Measurements from ENCODE around the gene AKAP5. TPM values are rescaled to one million over a fixed set of nuclear protein-coding genes. Genes with fewer than 3 reads are reported as not detected.

Gene AKAP5
- total and polyA plus RNA-seq, 2 experiments from 2014 or later = 1.0 to 3.4 TPM

- Histone ChIP-seq H3K36me3 (ENCODE audit: insufficient read depth) (peaks cover 3% of the 10 kb centered on the region; the same call in 1 of the 2 replicates), H2AFZ (peak overlapping the region; percentile 81; the same call in 1 of the 2 replicates), H3K9me2 (ENCODE audit: insufficient read depth) (no peaks in the 10 kb centered on the region), H3K27me3 (ENCODE audit: insufficient read depth) (peaks cover 11% of the 10 kb centered on the region; the same call in 1 of the 2 replicates), H3K79me2 (replicated peaks; ENCODE audit: insufficient read depth) (no peaks in the 10 kb centered on the region), H3F3A (replicated peaks; ENCODE audit: low read depth) (peaks cover 21% of the 10 kb centered on the region; the same call in 1 of the 2 replicates), H3K4me3 (peak overlapping the region; percentile 90), H3K4me1 (ENCODE audit: insufficient read depth) (0 out of 2 replicates have a peak, but pooled peaks cover 4% of the 10 kb centered on the region), H3K27ac (ENCODE audit: low read depth) (no peak overlapping the region; the same call in 1 of the 2 replicates), H4K20me1 (replicated peaks; ENCODE audit: insufficient read depth) (no peaks in the 10 kb centered on the region), H3K4me2 (peak overlapping the region; percentile 92)
- H3K4me1 Mint-ChIP-seq = peaks cover 11% of the 10 kb centered on the region; the same call in 2 of the 3 replicates
- H3K27ac Mint-ChIP-seq = no peak overlapping the region
- no peaks in the 10 kb centered on the region for H3K9me3 Mint-ChIP-seq
- TF ChIP-seq POLR2AphosphoS5 (IDR thresholded peaks at IDR 0.05; ENCODE audit: low read depth) = peak; percentile 29; the same call in 1 of the 2 replicates
- no peak for TF ChIP-seq ZNF331 (CRISPR knock-in tag; IDR thresholded peaks at IDR 0.05; ENCODE audit: low read depth)
- H3K27me3 Mint-ChIP-seq (ENCODE audit: insufficient read depth, low read depth, poor library complexity) = peaks cover 5% of the 10 kb centered on the region
- H3K36me3 Mint-ChIP-seq (ENCODE audit: low read depth) = peaks cover 15% of the 10 kb centered on the region
- ATAC-seq (peak; percentile 32), DNase-seq (ENCODE audit: low spot score) (peak; percentile 54)
- peak overlapping the region; percentile 75 for H3K4me3 Mint-ChIP-seq
Observed at GRCh38 chr14:64464651-64465050, 648 bp upstream of the AKAP5 start.

DNA sequence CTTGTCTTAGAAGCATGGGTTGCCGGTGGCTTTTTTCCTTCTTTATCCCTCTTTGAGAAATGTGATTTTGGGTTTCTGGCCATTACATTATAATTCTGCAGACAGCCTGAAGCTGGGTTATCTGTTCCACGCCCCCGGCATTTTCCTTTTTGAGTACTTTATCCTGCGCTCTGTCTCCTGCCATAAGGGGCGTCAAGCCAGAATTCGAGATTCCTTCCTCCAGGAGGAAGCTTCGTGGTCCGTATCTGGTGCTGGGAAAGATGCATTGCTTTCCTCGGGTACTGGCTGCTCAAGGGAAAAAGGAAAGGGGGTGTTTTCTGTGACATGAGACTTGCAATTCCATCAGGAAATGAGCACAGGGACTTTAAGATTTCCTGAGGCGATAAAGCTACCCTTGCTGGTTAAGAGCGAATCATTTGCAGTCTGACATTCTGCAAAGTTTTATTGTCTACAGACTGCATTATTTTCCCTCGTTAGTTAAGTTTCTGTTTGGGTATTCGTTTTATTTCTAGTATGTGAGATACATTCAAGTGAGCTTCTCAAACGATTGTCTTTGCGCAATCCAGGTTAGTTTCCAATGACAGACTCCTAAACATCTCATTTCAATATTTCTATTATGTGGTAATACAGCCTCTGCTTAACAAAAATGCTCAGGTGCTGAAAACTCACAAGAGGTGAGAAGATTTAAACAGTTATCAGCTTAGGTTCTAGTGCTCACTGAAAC lies 694 bp downstream of the AKAP5 start:
- TF ChIP-seq, protein P1, sequence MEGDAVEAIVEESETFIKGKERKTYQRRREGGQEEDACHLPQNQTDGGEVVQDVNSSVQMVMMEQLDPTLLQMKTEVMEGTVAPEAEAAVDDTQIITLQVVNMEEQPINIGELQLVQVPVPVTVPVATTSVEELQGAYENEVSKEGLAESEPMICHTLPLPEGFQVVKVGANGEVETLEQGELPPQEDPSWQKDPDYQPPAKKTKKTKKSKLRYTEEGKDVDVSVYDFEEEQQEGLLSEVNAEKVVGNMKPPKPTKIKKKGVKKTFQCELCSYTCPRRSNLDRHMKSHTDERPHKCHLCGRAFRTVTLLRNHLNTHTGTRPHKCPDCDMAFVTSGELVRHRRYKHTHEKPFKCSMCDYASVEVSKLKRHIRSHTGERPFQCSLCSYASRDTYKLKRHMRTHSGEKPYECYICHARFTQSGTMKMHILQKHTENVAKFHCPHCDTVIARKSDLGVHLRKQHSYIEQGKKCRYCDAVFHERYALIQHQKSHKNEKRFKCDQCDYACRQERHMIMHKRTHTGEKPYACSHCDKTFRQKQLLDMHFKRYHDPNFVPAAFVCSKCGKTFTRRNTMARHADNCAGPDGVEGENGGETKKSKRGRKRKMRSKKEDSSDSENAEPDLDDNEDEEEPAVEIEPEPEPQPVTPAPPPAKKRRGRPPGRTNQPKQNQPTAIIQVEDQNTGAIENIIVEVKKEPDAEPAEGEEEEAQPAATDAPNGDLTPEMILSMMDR (conservative IDR thresholded peaks at IDR 0.05; ENCODE audit: low read depth in 2 of 2) = peak; percentile 14 to 30; a peak in 1 of 4 replicates
- TF ChIP-seq EZH2 (IDR thresholded peaks at IDR 0.05; ENCODE audit: low read depth, unreplicated experiment) = no peak
- TF ChIP-seq ETS1 (IDR thresholded peaks at IDR 0.05) = no peak
- H3K27ac ChIP-seq (ENCODE audit: low read depth) = peak overlapping the region; percentile 55; the same call in 1 of the 2 replicates
- no peaks in the 10 kb centered on the region for H3K79me2 ChIP-seq (replicated peaks; ENCODE audit: insufficient read depth)

More for the DNA sequence above, 694 bp downstream of the AKAP5 start:
- Mint-ChIP-seq H3K27me3 (ENCODE audit: insufficient read depth, low read depth, poor library complexity) (peaks cover 5% of the 10 kb centered on the region), H3K4me1 (peaks cover 11% of the 10 kb centered on the region; the same call in 2 of the 3 replicates), H3K27ac (no peak overlapping the region), H3K9me3 (no peaks in the 10 kb centered on the region), H3K4me3 (peak overlapping the region; percentile 75), H3K36me3 (ENCODE audit: low read depth) (peaks cover 7% of the 10 kb centered on the region)
- no peaks in the 10 kb centered on the region for H3K9me2 ChIP-seq (ENCODE audit: insufficient read depth)
- ATAC-seq (peak; percentile 60), DNase-seq (ENCODE audit: low spot score) (peak; percentile 90)
- H3K4me1 ChIP-seq (ENCODE audit: insufficient read depth) = 0 out of 2 replicates have a peak, but pooled peaks cover 4% of the 10 kb centered on the region
- H3F3A ChIP-seq (replicated peaks; ENCODE audit: low read depth) = peaks cover 21% of the 10 kb centered on the region; the same call in 1 of the 2 replicates
- H3K4me3 ChIP-seq = peak overlapping the region; percentile 90
- peaks cover 11% of the 10 kb centered on the region; the same call in 1 of the 2 replicates for H3K27me3 ChIP-seq (ENCODE audit: insufficient read depth)
- peak overlapping the region; percentile 92 for H3K4me2 ChIP-seq
- no peaks in the 10 kb centered on the region for H4K20me1 ChIP-seq (replicated peaks; ENCODE audit: insufficient read depth)
- H2AFZ ChIP-seq = peak overlapping the region; percentile 93
- no peaks in the 10 kb centered on the region for H3K36me3 ChIP-seq (ENCODE audit: insufficient read depth)
